ENCODE results near the gene PBXIP1. TPM values are rescaled to one million over a fixed set of nuclear protein-coding genes. Genes with fewer than 3 reads are reported as not detected.
A peak's percentile ranks its signal among the peaks of the same experiment; 100 is the strongest.

PBXIP1 gene
- total and polyA plus RNA-seq, 10 of the 15 experiments (the other 5 are each of a cell fraction or from before 2014, with no cell fraction given), result 0.63 to 25.6 (median 15.4) TPM

GRCh38 chr1:154982897-154983648, 27.2 kb upstream of the PBXIP1 start, which contains the start of gene FLAD1 (continued):
- TF ChIP-seq IRF3 (IDR thresholded peaks at IDR 0.05), result peak; percentile 98
- no peak for TF ChIP-seq KAT2A (conservative IDR thresholded peaks at IDR 0.05; ENCODE audit: control insufficient read depth, low read depth, low read length)
- no peak for TF ChIP-seq BCL11A (IDR thresholded peaks at IDR 0.05; ENCODE audit: low read depth, low read length)
- no peak for TF ChIP-seq SREBF1 (IDR thresholded peaks at IDR 0.05; ENCODE audit: low read length)
- TF ChIP-seq ZNF207 (IDR thresholded peaks at IDR 0.05; ENCODE audit: borderline replicate concordance), result peak; percentile 80
- TF ChIP-seq KLF5 (IDR thresholded peaks at IDR 0.05; ENCODE audit: partially characterized antibody), result peak; percentile 96
- TF ChIP-seq KDM1A (IDR thresholded peaks at IDR 0.05; ENCODE audit: borderline replicate concordance), result no peak
- TF ChIP-seq TCF7 (IDR thresholded peaks at IDR 0.05; ENCODE audit: borderline replicate concordance), result no peak
- no peak for TF ChIP-seq ZNF622 (IDR thresholded peaks at IDR 0.05)
- no peak for TF ChIP-seq ZNF384 (IDR thresholded peaks at IDR 0.05; ENCODE audit: borderline replicate concordance, low read depth, low read length)
- TF ChIP-seq NFYB (IDR thresholded peaks at IDR 0.05; ENCODE audit: insufficient read depth, low read depth, low read length), result peak; percentile 97
- no peak for TF ChIP-seq IRF5 (IDR thresholded peaks at IDR 0.05; ENCODE audit: borderline replicate concordance)
- peak; percentile 62 for TF ChIP-seq HCFC1 (IDR thresholded peaks at IDR 0.05; ENCODE audit: low read length)
- peak; percentile 67; the same call in 1 of the 2 replicates for TF ChIP-seq FOXM1 (IDR thresholded peaks at IDR 0.05; ENCODE audit: low read depth, low read length)
- no peak for TF ChIP-seq CHD4 (IDR thresholded peaks at IDR 0.05)
- peak; percentile 62; the same call in 1 of the 2 replicates for TF ChIP-seq ELK1 (IDR thresholded peaks at IDR 0.05; ENCODE audit: low read depth, low read length)
- 0 out of 2 replicates have a peak, but pooled peaks have one; percentile 2 for TF ChIP-seq TCF12 (IDR thresholded peaks at IDR 0.05; ENCODE audit: low read depth, low read length)
- no peak for TF ChIP-seq ZBED1 (IDR thresholded peaks at IDR 0.05; ENCODE audit: borderline replicate concordance)
- no peak for TF ChIP-seq ASH2L (IDR thresholded peaks at IDR 0.05; ENCODE audit: borderline replicate concordance, low read depth)
- no peak for TF ChIP-seq ZNF592 (IDR thresholded peaks at IDR 0.05)
- peak; percentile 23; the same call in 1 of the 2 replicates for TF ChIP-seq SPI1 (IDR thresholded peaks at IDR 0.05; ENCODE audit: borderline replicate concordance, insufficient read depth, low read depth, low read length)
- no peak for TF ChIP-seq LARP7 (IDR thresholded peaks at IDR 0.05)
